CMK (cell line): Measurements from ENCODE around the gene EIF2B5.
"Not testable (repeated sequence)": the region's sequence is repeated elsewhere in the genome, so short reads cannot be mapped to it uniquely, and the experiment has no call there.

Experiments
- DNase-seq: peaks from one replicate; pipeline ENCODE4 v3.0.0-alpha.2; 2010; ENCODE audit warnings: low read depth

EIF2B5 gene

DNA sequence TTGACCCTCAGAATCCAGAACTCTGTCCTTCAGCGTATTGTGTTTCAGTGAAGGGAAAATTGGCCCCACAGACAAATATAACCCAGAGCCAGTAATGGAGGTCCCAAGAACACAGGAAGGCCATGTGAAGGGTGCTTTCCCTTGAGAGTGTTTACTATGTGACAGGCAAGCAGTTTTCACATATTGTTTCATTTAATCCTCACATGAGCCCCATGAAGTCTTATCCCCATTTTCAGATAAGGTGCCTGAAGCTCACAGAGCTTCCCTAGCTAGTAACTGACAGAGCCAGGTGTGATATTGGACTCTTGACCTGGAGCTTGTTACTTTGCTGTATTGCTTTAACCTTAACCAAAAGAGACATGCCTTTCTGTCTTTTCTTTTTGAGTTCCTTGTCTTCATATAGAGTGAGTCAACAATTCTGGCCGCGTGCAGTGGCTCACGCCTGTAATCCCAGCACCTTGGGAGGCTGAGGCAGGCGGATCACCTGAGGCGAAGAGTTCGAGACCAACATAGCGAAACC, 10.7 kb downstream of the EIF2B5 start:
- no peak for DNase-seq

GRCh38 chr3:184148076-184148475, 12.9 kb downstream of the EIF2B5 start:
- no peak for DNase-seq

DNA sequence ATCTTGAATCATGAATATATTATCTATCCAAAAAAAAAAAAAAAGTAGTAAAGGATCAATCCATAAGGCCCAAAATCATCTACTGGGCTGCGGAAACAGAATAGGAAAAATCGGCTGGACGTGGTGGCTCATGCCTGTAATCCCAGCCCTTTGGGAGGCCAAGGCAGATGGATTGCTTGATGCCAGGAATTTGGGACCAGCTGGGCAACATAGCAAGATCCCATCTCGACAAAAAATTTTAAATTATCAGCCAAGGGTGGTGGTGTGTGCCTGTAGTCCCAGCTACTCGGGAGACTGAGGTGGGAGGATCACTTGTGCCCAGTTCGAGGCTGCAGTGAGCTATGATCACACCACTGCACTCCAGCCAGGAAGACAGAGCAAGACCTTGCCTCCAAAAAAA, 14.0 kb downstream of the EIF2B5 start:
- DNase-seq = no peak

DNA sequence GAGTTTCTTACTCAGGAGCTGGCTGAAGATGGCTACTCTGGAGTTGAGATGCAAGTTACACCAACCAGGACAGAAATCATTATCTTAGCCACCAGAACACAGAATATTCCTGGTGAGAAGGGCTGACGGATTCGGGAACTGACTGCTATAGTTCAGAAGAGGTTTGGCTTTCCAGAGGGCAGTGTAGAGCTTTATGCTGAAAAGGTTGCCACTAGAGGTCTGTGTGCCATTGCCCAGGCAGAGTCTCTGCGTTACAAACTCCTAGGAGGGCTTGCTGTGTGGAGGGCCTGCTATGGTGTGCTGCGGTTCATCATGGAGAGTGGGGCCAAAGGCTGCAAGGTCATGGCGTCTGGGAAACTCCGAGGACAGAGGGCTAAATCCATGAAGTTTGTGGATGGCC, 14.6 kb downstream of the EIF2B5 start:
- not testable (repeated sequence) for DNase-seq

DNA sequence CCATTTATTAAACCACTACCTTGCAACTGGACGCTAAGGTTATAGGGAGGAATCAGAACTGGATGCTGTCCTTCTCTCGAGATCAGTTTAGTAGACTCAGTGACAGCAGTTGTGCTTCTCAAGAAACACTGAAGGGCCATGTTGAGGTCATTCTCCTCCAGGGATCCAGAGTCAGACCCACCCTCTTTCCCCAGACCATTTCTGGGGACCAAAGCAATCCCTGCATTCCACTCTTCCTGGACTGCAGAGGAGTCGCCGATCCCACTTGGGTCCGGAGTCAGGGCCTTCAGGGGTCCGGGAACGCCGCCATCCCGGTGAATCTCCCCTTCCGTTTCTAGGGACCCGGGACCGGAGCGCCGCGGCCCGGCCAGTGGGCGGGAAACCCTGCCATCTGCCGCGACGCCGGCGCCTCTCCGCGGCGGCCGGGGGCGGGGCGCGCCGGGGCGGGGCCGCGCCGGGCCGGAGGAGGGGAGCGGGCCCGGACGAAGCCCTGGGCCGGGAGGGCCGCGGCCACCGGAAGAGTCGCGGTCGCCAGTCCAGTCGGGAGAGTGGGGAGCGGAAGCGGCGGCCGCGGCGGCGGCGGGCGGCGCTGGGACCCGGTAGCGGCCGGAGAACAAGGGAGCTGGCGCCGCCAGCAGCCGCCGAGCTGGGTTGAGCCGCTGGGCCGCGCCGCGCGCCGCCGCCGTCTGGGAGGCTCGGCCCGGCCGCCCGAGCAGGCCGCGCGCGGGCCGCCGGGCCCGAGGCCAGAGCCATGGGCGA, 19.9 kb downstream of the EIF2B5 start, which contains the start of gene DVL3:
DVL3 (plus strand) TSS at position 493 of the 759 bp plus-strand sequence; CDS start at position 752, 259 bp downstream.
- DNase-seq = no peak

DNA sequence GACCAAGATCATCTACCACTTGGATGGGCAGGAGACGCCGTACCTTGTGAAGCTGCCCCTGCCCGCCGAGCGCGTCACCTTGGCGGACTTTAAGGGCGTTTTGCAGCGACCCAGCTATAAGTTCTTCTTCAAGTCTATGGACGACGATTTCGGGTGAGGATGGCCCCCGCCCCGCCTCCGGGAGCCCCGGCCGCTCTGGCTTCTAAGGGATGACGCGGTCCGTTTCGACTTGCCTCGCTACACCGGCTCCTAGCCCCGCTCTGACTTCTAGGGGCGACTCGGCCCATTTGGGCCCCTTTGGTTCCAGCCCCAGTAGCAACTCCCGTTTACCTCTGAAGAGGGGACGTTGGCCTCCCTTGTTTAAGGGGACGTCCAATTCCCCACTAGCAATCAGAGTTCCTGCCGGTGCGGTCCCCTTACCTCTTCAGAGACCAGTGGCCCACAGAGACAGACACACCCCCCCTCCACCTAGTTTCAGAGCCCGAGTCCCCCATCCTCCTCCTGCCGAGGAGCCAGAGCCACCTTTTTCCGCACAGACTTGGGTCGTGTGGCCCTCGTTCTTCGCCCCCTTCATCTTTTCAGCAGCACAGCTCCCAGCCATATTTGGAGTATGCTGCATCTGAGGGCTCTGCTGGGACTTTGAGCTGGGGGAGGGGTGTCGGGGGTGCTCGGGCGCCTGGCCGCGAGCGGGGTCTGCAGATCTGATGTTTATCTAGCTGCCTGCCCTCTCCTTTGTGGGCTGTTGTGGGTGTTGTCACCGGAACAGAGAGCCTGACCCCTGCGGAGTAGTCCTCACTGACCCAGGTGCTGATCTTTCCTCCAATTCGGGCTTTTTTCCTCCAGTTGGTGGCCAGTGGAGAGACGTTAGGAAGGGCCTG, 20.7 kb downstream of the EIF2B5 start:
- DNase-seq = no peak

DNA sequence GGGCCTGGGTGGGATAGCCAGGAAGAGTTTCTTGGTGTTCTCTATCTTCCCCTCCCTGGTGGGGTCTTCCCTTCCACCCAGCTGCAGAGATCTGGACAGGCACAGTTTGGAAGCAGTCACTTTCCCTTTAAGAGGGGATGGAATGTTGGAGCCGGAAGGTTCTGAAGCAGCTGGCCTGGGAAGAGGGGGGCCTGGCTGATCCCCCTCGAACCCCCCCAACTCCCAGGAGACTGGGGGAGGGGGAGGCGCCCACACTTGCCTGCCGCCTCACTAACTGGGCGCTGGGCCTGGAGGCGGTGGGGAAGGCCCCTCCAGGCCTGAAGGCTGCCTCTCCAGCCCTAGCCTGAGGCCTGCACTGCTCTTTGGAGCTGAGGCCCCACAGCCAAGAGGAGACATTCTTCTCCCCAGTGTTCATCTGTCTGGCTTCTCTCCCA, 21.4 kb downstream of the EIF2B5 start:
- no peak for DNase-seq

- no peak for DNase-seq
These were observed 22.0 kb downstream of the EIF2B5 start for GRCh38 chr3:184157206-184157605.

- DNase-seq = no peak
These were observed 23.2 kb downstream of the EIF2B5 start for GRCh38 chr3:184158404-184158803.

DNA sequence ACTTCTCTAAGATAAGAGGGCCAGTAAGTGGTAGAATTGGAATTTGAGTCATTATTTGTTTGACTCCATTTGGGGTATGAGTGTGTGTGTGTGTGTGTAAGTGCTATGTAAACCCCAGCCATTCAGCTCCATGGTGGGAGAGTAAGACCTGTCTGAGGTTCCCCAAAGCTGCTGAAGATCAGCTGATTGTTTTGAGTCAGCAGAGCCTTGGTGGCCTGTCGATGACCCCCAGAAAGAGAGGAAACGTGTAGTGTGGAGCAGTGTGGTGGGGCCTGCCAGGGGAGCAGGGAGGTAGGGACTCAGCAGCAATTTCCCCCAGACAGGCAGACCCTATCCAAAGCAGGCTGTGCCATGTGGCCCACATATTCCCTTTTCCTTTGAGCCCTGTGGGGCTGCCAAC, 25.3 kb downstream of the EIF2B5 start:
- DNase-seq = no peak

DNA sequence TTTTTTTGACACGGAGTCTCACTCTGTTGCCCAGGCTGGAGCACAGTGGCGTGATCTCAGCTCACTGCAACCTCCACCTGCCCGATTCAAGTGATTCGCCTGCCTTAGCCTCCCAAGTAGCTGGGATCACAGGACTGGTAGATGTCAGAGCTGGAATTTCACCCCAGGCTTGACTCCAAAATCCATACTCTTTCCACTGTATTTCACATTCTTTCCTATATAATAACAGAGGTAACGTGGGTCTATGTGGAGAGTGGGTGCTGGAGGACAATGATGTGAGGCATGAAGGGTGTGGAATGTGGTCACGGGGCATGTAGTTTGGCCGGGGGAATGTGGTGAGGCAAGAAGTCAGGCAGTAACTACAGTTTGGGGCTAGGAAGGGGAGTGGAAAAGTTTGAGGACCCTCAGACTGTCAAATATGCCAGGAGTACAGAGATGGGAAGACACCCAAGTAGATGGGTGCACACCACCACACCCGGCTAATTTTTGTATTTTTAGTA, 27.5 kb downstream of the EIF2B5 start:
- not testable (repeated sequence) for DNase-seq

GRCh38 chr3:184164648-184165330, 29.6 kb downstream of the EIF2B5 start:
- no peak for DNase-seq

GRCh38 chr3:184165543-184165942, 30.4 kb downstream of the EIF2B5 start:
- no peak for DNase-seq

DNA sequence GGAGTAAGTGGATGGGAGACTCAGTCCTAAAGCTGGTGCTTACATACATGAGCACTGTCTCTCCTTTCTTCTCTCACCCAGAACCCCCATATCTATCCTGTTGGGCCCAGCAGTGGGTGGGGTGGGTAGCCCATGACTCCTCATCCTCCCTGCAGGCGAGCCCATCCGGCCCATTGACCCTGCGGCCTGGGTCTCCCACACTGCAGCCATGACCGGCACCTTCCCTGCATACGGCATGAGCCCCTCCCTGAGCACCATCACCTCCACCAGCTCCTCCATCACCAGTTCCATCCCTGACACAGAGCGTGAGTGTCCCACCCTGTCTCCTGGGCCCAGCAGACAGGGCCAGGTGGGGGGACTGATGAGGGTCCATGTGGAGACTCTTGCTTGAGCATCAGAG, 31.5 kb downstream of the EIF2B5 start:
- no peak for DNase-seq

DNA sequence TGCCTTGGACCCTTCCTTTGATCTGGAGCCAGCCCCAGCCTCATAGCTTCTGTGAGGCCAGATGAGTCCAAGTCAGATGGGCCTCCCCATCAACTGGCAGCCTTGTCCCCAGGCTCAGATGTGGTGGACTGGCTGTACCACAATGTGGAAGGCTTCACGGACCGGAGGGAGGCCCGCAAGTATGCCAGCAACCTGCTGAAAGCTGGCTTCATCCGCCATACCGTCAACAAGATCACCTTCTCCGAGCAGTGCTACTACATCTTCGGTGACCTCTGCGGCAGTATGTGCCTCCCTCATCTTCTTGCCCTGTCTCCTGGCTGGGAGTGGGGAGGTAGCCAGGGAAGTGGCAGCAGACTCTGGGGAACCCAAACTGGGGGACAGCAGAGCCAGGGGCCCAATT, 32.6 kb downstream of the EIF2B5 start:
- DNase-seq = no peak

DNA sequence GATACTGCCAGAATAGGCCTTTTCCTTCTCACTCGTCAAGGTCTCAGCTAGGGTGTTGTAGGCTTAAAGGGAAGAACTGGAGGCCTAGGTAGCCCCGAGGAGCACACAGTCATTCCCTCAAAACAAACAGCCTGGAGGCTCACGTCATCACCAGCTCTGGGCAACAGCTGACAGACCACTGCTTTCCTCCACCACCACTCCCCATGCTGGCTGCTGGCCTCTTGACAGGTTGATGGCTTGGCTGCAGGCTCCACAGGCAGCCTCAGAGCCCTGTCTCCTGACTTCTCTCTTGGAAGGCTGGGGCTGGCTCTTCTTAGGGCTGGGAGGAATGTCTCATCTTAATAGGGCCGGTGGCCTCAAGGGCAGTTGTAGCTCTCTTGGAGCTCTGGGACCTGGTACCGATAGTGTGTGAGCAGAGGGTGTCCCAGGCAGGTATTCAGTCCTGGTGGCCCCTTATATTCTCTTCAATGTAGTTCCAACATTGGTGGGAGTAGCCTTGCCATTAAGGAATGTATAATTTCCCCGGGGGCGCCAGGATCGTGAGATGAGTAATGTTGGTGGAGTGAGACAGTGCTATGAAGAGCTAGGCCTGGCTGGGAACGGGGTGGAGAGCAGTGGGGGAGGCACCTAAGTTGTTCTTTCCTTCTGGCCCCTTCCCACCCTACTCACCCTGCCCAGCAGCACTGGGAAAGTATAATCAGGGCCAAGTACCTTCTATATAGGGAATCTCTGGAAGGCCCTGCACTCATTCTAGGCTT, 33.4 kb downstream of the EIF2B5 start:
- DNase-seq = no peak

GRCh38 chr3:184169896-184170875, 35.0 kb downstream of the EIF2B5 start:
- DNase-seq = no peak

GRCh38 chr3:184171562-184171961, 36.4 kb downstream of the EIF2B5 start:
- no peak for DNase-seq

GRCh38 chr3:184172681-184173373, 37.7 kb downstream of the EIF2B5 start:
- no peak for DNase-seq

DNA sequence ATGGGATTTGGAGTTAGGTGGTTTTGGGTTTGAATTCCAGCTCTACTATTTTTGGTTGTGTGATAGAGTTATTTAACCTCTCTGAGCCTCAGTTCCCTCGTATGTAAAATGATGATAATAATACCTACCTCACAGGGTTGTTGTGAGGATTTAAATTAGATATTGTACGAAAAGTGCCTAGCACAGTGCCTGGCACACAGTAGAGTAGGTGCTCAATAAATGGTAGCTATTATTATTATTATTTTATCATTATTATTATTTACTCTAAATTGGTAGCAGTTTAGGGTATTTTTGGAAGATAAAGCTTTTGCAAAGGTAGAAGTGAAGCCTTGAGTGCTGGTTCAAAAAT, 38.2 kb downstream of the EIF2B5 start:
- no peak for DNase-seq
